ENCODE results near the gene DMD. TPM values are rescaled to one million over a fixed set of nuclear protein-coding genes. Genes with fewer than 3 reads are reported as not detected.

Gene DMD
- total RNA-seq, 6 experiments from 2014 or later = 4.9 to 6.0 (median 5.5) TPM

DNA sequence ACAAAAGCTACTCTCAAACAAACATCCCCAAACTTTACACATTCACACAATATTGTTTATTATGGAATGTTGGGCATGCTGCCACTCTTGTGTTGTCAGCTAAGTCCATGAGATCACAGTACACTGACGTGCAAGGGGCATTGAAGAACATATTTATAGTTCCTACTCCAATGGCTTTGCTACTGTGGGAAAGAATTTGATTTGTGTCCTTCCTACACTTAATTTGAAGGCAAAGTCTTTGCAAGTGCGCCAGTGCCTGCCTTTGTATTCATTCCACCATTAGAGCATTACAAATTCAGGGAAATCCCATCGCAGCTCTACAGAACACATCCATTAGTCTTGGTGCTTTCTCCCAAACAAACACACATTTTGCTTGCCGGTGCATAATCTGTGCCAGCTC, 2094.1 kb downstream of the DMD start:
- no peak for DNase-seq
- H3K36me3 Mint-ChIP-seq (ENCODE audit: low read depth) = no peaks in the 10 kb centered on the region

DNA sequence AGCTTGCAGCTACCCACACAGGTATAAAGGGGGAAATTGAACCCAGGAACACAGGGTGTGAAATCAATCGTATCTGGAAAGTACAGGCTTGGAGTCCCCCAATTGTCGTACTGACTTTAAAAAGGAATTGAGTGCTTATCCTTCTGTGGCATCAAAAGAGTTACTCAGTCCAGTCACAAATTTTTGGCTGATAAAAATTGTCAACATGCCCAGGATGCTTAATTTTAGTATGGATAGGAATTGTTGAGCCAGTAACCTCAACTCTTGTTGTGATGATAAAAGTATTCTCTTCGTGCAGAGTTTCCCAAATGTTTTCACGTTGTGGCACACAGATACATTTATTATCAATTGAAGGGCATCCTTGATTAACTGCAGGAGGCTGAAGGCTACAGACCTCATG, 2096.0 kb downstream of the DMD start:
- H3K4me3 Mint-ChIP-seq = no peak overlapping the region
- H3K4me1 Mint-ChIP-seq (ENCODE audit: low read depth) = peaks cover 9% of the 10 kb centered on the region
- peaks cover 4% of the 10 kb centered on the region; the same call in 1 of the 2 replicates for H3K27me3 Mint-ChIP-seq (ENCODE audit: insufficient read depth)
- no peaks in the 10 kb centered on the region for H3K9me3 Mint-ChIP-seq
- H3K27ac Mint-ChIP-seq = no peak overlapping the region
- TF ChIP-seq CTCF (IDR thresholded peaks at IDR 0.05) = no peak
- DNase-seq = no peak
- no peaks in the 10 kb centered on the region for H3K36me3 Mint-ChIP-seq (ENCODE audit: low read depth)

More for the DNA sequence above, 2094.1 kb downstream of the DMD start:
- Mint-ChIP-seq H3K4me3 (no peak overlapping the region), H3K4me1 (ENCODE audit: low read depth) (peaks cover 6% of the 10 kb centered on the region), H3K27ac (no peak overlapping the region), H3K9me3 (no peaks in the 10 kb centered on the region), H3K27me3 (ENCODE audit: insufficient read depth) (peaks cover 4% of the 10 kb centered on the region; the same call in 1 of the 2 replicates)
- TF ChIP-seq CTCF (IDR thresholded peaks at IDR 0.05) = no peak

- H3K36me3 Mint-ChIP-seq (ENCODE audit: low read depth) = no peaks in the 10 kb centered on the region
- TF ChIP-seq CTCF (IDR thresholded peaks at IDR 0.05) = no peak
Observed at GRCh38 chrX:31114858-31115257, 2096.5 kb downstream of the DMD start.

DNA sequence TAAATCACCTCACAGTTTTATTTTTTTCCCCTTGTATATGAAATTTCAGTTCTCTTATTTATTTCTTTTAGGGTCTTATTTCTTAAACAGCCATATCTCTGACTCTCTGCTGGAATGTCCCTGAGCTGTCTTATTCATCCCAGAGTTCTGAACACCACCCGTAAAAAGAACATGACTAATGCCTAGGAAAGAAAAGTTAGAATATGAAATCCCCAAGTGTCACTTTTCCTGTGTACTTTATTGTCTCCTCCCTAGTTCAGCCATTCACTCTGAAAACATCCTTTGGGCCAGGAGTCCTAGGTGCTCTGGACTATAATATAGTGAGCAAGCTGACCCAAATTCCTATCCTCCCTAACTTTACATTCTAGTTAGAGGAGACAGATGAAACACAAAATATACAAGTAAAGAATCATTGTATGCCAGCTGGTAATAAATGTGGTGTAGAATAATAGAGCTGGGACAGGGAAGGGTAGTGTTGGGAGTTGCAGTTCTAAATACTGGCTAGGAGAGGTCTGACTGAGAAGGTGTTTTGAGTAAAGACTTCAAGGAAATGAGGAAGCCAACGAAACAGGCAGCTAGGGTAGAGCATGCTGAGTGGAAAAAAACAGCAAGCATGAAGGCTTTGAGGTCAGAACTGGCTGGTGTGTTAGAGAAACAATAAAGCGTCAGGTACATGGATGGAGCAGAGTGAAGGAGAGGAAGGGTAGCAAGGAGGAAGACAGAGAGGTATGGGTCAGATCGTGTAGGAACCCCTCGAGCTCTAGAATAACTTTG, 2098.9 kb downstream of the DMD start:
- DNase-seq = no peak
- no peaks in the 10 kb centered on the region for H3K36me3 Mint-ChIP-seq (ENCODE audit: low read depth)
- H3K27me3 Mint-ChIP-seq (ENCODE audit: insufficient read depth) = peaks cover 4% of the 10 kb centered on the region; the same call in 1 of the 2 replicates
- TF ChIP-seq CTCF (IDR thresholded peaks at IDR 0.05) = no peak
- H3K9me3 Mint-ChIP-seq = no peaks in the 10 kb centered on the region
- peaks cover 9% of the 10 kb centered on the region for H3K4me1 Mint-ChIP-seq (ENCODE audit: low read depth)
- H3K27ac Mint-ChIP-seq = no peak overlapping the region
- H3K4me3 Mint-ChIP-seq = no peak overlapping the region

More at GRCh38 chrX:31114858-31115257, 2096.5 kb downstream of the DMD start:
- peaks cover 9% of the 10 kb centered on the region for H3K4me1 Mint-ChIP-seq (ENCODE audit: low read depth)
- DNase-seq = no peak
- H3K27ac Mint-ChIP-seq = no peak overlapping the region
- no peaks in the 10 kb centered on the region for H3K9me3 Mint-ChIP-seq
- no peak overlapping the region for H3K4me3 Mint-ChIP-seq
- H3K27me3 Mint-ChIP-seq (ENCODE audit: insufficient read depth) = peaks cover 4% of the 10 kb centered on the region; the same call in 1 of the 2 replicates

DNA sequence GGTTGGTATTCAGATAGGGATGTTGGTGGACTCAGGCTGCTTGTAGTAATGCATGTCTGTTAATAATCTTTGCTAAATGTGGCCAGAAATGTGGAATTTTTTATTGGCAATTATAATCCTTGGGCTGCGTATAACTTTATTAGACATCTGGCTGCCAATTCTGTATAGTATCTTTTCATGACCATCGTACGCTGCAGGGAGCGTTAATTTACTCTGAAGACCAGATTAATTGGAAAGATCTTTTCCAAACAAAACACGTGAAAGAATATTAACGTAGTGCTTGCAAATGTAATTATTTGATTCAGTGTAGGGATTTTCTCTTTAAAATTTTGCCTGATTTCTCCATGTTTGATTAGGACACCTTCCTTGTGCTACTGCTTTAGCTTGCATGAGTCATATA, 2100.7 kb downstream of the DMD start:
- Mint-ChIP-seq H3K4me1 (ENCODE audit: low read depth) (peaks cover 9% of the 10 kb centered on the region), H3K27me3 (ENCODE audit: insufficient read depth) (peaks cover 4% of the 10 kb centered on the region; the same call in 1 of the 2 replicates), H3K36me3 (ENCODE audit: low read depth) (no peaks in the 10 kb centered on the region), H3K9me3 (no peaks in the 10 kb centered on the region), H3K27ac (no peak overlapping the region), H3K4me3 (no peak overlapping the region)
- DNase-seq = no peak
- TF ChIP-seq CTCF (IDR thresholded peaks at IDR 0.05) = no peak

Data from HFFc6 (cell line).